Smooth muscle cell (in vitro differentiated cells): ENCODE data around the gene SLC15A3. TPM values are rescaled to one million over a fixed set of nuclear protein-coding genes. Genes with fewer than 3 reads are reported as not detected.

Experiments used
- DNase-seq: peaks from one replicate; lab custom pipeline; 2025; ENCODE audit not compliant: unreplicated experiment; lab: John Stamatoyannopoulos, UW
- H2AFZ ChIP-seq: fragments of 200-600 bp; sonication (generic); 2 replicates; pipeline ENCODE4 v1.6.0; 2016; ENCODE audit warnings: antibody characterized with exemption, low read depth, mild to moderate bottlenecking
- H3F3A ChIP-seq: fragments of 200-600 bp; sonication (generic); 2 replicates; pipeline ENCODE4 v1.6.0; 2017; ENCODE audit warnings: antibody characterized with exemption, low read depth
- H3K27ac ChIP-seq: fragments of 200-600 bp; sonication (generic); 2 replicates; pipeline ENCODE4 v1.5.1; 2016; ENCODE audit warnings: low read depth, mild to moderate bottlenecking
- H3K27me3 ChIP-seq: fragments of 200-600 bp; sonication (generic); 2 replicates; pipeline ENCODE4 v1.6.1; 2016; ENCODE audit warnings: low read depth, mild to moderate bottlenecking
- H3K36me3 ChIP-seq: fragments of 200-600 bp; sonication (generic); 2 replicates; pipeline ENCODE4 v1.5.1; 2016; ENCODE audit warnings: low read depth
- H3K4me1 ChIP-seq: fragments of 200-600 bp; sonication (generic); 2 replicates; pipeline ENCODE4 v1.5.1; 2016; ENCODE audit warnings: low read depth
- H3K4me2 ChIP-seq: fragments of 200-600 bp; sonication (generic); 2 replicates; pipeline ENCODE4 v1.6.0; 2016; ENCODE audit warnings: mild to moderate bottlenecking
- H3K4me3 ChIP-seq: fragments of 200-600 bp; sonication (generic); 2 replicates; pipeline ENCODE4 v1.5.1; 2016; ENCODE audit warnings: mild to moderate bottlenecking
- H3K79me2 ChIP-seq: fragments of 200-600 bp; sonication (generic); 2 replicates; pipeline ENCODE4 v1.6.0; 2016; ENCODE audit warnings: low read depth, mild to moderate bottlenecking
- H3K9ac ChIP-seq: fragments of 200-600 bp; sonication (generic); 2 replicates; pipeline ENCODE4 v1.6.0; 2016; ENCODE audit warnings: low read depth
- H3K9me3 ChIP-seq: fragments of 200-600 bp; sonication (generic); replicated peaks from 2 replicates; pipeline ENCODE4 v1.5.1; 2016; ENCODE audit warnings: low read depth
- H4K20me1 ChIP-seq: fragments of 200-600 bp; sonication (generic); 2 replicates; pipeline ENCODE4 v1.6.0; 2016; ENCODE audit warnings: low read depth
- CTCF ChIP-seq: fragments of 200-600 bp; sonication (generic); IDR thresholded peaks from 2 replicates; pipeline ENCODE4 v1.5.1; 2017; ENCODE audit warnings: borderline replicate concordance, mild to moderate bottlenecking, antibody characterized with exemption; ENCODE audit not compliant: insufficient read depth, poor library complexity, severe bottlenecking
- WGBS: methylation state at CpG from one replicate; pipeline ENCODE4 v1.1.7; 2016; ENCODE audit warnings: low lambda C conversion rate; 5-methylcytosine and 5-hydroxymethylcytosine counted together
- polyA plus RNA-seq: library from polyadenylated mRNA; unstranded; fragments of >200 nt; fragmentation: Nextera tagmentation; extraction: Ambion mirVana; gene quantifications from 2 replicates; pipeline ENCODE4 v1.2.1, GENCODE V29; 2016
- total RNA-seq: library from RNA; depleted of rRNA; stranded (reverse); fragments of >200 nt; gene quantifications from 2 replicates; pipeline ENCODE4 v1.2.3, GENCODE V29; 2014

Gene SLC15A3
- total and polyA plus RNA-seq, 2 experiments from 2014 or later, result 0.27 to 0.33 TPM

- WGBS, result 92% methylated on average over 6 of the region's 6 CpGs
- H3K36me3 ChIP-seq, result no peaks in the 10 kb centered on the region
These were observed 21.7 kb upstream of the SLC15A3 start for GRCh38 chr11:60973699-60974098.

GRCh38 chr11:60972182-60973030 is 20.4 kb upstream of the SLC15A3 start:
- DNase-seq, result no peak
- no peak overlapping the region for H3K9ac ChIP-seq
- no peaks in the 10 kb centered on the region for H4K20me1 ChIP-seq
- H3K4me2 ChIP-seq, result no peak overlapping the region
- peaks cover under 1% of the 10 kb centered on the region for H3K27me3 ChIP-seq
- H3K36me3 ChIP-seq, result no peaks in the 10 kb centered on the region
- no peak overlapping the region for H3K27ac ChIP-seq
- no peak overlapping the region for H3K4me3 ChIP-seq
- 92% methylated on average over 15 of the region's 15 CpGs for WGBS
- H3F3A ChIP-seq, result no peaks in the 10 kb centered on the region
- H3K9me3 ChIP-seq, result no peaks in the 10 kb centered on the region
- no peak for TF ChIP-seq CTCF
- H2AFZ ChIP-seq, result no peak overlapping the region
- no peaks in the 10 kb centered on the region for H3K79me2 ChIP-seq
- H3K4me1 ChIP-seq, result no peaks in the 10 kb centered on the region

More at GRCh38 chr11:60973699-60974098, 21.7 kb upstream of the SLC15A3 start:
- no peak for DNase-seq
- H3K9me3 ChIP-seq, result no peaks in the 10 kb centered on the region
- H3F3A ChIP-seq, result no peaks in the 10 kb centered on the region
- peaks cover 2% of the 10 kb centered on the region for H3K27me3 ChIP-seq
- H3K4me2 ChIP-seq, result no peak overlapping the region
- no peaks in the 10 kb centered on the region for H3K4me1 ChIP-seq
- H3K9ac ChIP-seq, result no peak overlapping the region
- TF ChIP-seq CTCF, result no peak
- H3K4me3 ChIP-seq, result no peak overlapping the region
- H3K27ac ChIP-seq, result no peak overlapping the region
- no peak overlapping the region for H2AFZ ChIP-seq
- no peaks in the 10 kb centered on the region for H4K20me1 ChIP-seq
- H3K79me2 ChIP-seq, result no peaks in the 10 kb centered on the region

DNA sequence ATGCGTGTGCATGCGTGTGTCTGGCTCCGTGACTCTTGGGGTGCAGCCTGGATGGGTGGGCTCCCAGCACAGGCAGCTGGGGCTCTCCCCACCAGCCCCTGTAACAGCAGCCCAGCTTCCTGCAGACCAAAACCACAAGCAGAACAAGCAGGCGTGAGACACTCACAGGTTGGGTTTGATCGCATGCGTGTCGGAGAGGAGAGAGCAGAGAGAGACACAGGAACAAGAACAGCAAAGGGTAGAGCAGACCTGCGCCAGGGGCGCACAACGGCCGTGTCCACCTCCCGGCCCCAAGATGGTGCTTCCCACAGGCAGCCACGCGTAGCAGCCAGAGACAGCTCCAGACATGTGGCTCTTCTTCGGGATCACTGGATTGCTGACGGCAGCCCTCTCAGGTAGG is 19.5 kb upstream of the SLC15A3 start, which contains the start of gene CD6:
TSS of gene CD6 (plus strand) at position 161 of the 400 bp plus-strand sequence. CDS start at position 347, 186 bp downstream.
- H2AFZ ChIP-seq, result no peak within 1 kb of the TSS
- 96% methylated on average over 16 of the region's 16 CpGs for WGBS
- H3K4me3 ChIP-seq, result no peak within 1 kb of the TSS
- no peak within 1 kb of the TSS for H3K4me2 ChIP-seq
- H3K27ac ChIP-seq, result no peak within 1 kb of the TSS
- DNase-seq, result no peak
- no peaks in the 10 kb centered on the region for H3K9me3 ChIP-seq
- no peaks in the 10 kb centered on the region for H3K36me3 ChIP-seq
- H4K20me1 ChIP-seq, result no peaks in the 10 kb centered on the region
- no peaks in the 10 kb centered on the region for H3K4me1 ChIP-seq
- H3K27me3 ChIP-seq, result no peaks in the 10 kb centered on the region
- no peak within 1 kb of the TSS for H3K9ac ChIP-seq
- TF ChIP-seq CTCF, result no peak
- H3F3A ChIP-seq, result no peaks in the 10 kb centered on the region
- no peaks in the 10 kb centered on the region for H3K79me2 ChIP-seq
